Neuronal stem cell (in vitro differentiated cells): ENCODE results near the gene OR4S1. TPM values are rescaled to one million over a fixed set of nuclear protein-coding genes. Genes with fewer than 3 reads are reported as not detected.

Experiments used
- DNase-seq: peaks from one replicate; pipeline ENCODE4 v3.0.0-alpha.2; 2013; ENCODE audit warnings: low spot score
- H2AFZ ChIP-seq: one replicate; pipeline ENCODE4 v1.6.1; 2013; ENCODE audit warnings: mild to moderate bottlenecking, low read length, inconsistent platforms
- H2AK5ac ChIP-seq: 2 replicates; pipeline ENCODE4 v1.6.1; 2013; ENCODE audit warnings: low read depth, mild to moderate bottlenecking, inconsistent platforms, low read length, moderate library complexity, mixed read lengths
- H2BK120ac ChIP-seq: 2 replicates; pipeline ENCODE4 v1.6.1; 2013; ENCODE audit warnings: low read depth, mild to moderate bottlenecking, inconsistent platforms, low read length, moderate library complexity, mixed read lengths
- H2BK12ac ChIP-seq: one replicate; pipeline ENCODE4 v1.6.1; 2013; ENCODE audit warnings: low read length, inconsistent platforms
- H2BK15ac ChIP-seq: 2 replicates; pipeline ENCODE4 v1.6.1; 2013; ENCODE audit warnings: mild to moderate bottlenecking, low read length, inconsistent platforms, mixed read lengths
- H2BK5ac ChIP-seq: one replicate; pipeline ENCODE4 v1.6.1; 2013; ENCODE audit warnings: inconsistent platforms, mild to moderate bottlenecking, low read length, moderate library complexity
- H3K14ac ChIP-seq: one replicate; pipeline ENCODE4 v1.6.1; 2013; ENCODE audit warnings: low read length, inconsistent platforms
- H3K18ac ChIP-seq: 2 replicates; pipeline ENCODE4 v1.6.1; 2013; ENCODE audit warnings: low read length, inconsistent platforms
- H3K23ac ChIP-seq: 2 replicates; pipeline ENCODE4 v1.6.1; 2013; ENCODE audit warnings: low read depth, mild to moderate bottlenecking, mixed read lengths, low read length, inconsistent platforms; ENCODE audit not compliant: poor library complexity
- H3K27ac ChIP-seq: replicated peaks from 3 replicates; pipeline ENCODE4 v1.5.1; 2013; ENCODE audit warnings: low read length, inconsistent platforms
- H3K27me3 ChIP-seq, 3 experiments: 2 replicates each; pipeline ENCODE4 v1.6.1; 2013; ENCODE audit warnings: low read length in 3 of 3, mild to moderate bottlenecking in 2 of 3, inconsistent platforms in 1 of 3, low read depth in 1 of 3, mixed read lengths in 1 of 3, moderate library complexity in 1 of 3; ENCODE audit not compliant: control insufficient read depth in 3 of 3, insufficient read depth in 3 of 3
- H3K36me3 ChIP-seq, 2 donors: replicated peaks in 1 of 2; 2 replicates each; pipeline ENCODE4 v1.6.1; 2013; ENCODE audit warnings: low read length in 2 of 2; ENCODE audit not compliant: control insufficient read depth in 2 of 2, insufficient read depth in 2 of 2
- H3K4ac ChIP-seq: 2 replicates; pipeline ENCODE4 v1.6.1; 2013; ENCODE audit warnings: inconsistent platforms, mild to moderate bottlenecking, low read length, moderate library complexity
- H3K4me1 ChIP-seq, 2 donors: 1 replicate in 1 of 2; 2 replicates in 1 of 2; pipeline ENCODE4 v1.6.1; 2013; ENCODE audit warnings: low read length in 2 of 2, low read depth in 1 of 2; ENCODE audit not compliant: control insufficient read depth in 2 of 2, insufficient read depth in 1 of 2
- H3K4me2 ChIP-seq: one replicate; pipeline ENCODE4 v1.6.1; 2013; ENCODE audit warnings: mild to moderate bottlenecking, low read length, inconsistent platforms; ENCODE audit not compliant: insufficient read depth, poor library complexity, severe bottlenecking
- H3K4me3 ChIP-seq, 2 donors: 2 replicates each; pipeline ENCODE4 v1.5.1; 2013; ENCODE audit warnings: low read length in 2 of 2, mild to moderate bottlenecking in 2 of 2, inconsistent platforms in 1 of 2, moderate library complexity in 1 of 2
- H3K79me1 ChIP-seq: one replicate; pipeline ENCODE4 v1.6.1; 2013; ENCODE audit warnings: low read depth, mild to moderate bottlenecking, inconsistent platforms, low read length, moderate library complexity
- H3K9ac ChIP-seq: one replicate; pipeline ENCODE4 v1.6.1; 2013; ENCODE audit warnings: mild to moderate bottlenecking, low read depth, low read length, inconsistent platforms; ENCODE audit not compliant: poor library complexity
- H3K9me3 ChIP-seq, 2 donors: replicated peaks in 1 of 2; 2 replicates each; pipeline versions ENCODE3 to v1.6.1; 2013; ENCODE audit warnings: low read length in 2 of 2, mild to moderate bottlenecking in 2 of 2, inconsistent platforms in 1 of 2, low read depth in 1 of 2, mixed read lengths in 1 of 2, moderate library complexity in 1 of 2; ENCODE audit not compliant: control insufficient read depth in 2 of 2, insufficient read depth in 1 of 2
- H4K8ac ChIP-seq: one replicate; pipeline ENCODE4 v1.6.1; 2013; ENCODE audit warnings: low read depth, mild to moderate bottlenecking, inconsistent platforms, low read length, moderate library complexity
- H4K91ac ChIP-seq: one replicate; pipeline ENCODE4 v1.6.1; 2013; ENCODE audit warnings: low read length, low read depth, mild to moderate bottlenecking, inconsistent platforms; ENCODE audit not compliant: poor library complexity
- WGBS, 2 donors: extraction: QIAGEN DNeasy Blood & Tissue Kit; methylation state at CpG; one replicate each; pipeline ENCODE4 v1.1.7; 2013; ENCODE audit warnings: missing lambda C conversion rate in 2 of 2, mixed read lengths in 1 of 2; ENCODE audit not compliant: insufficient read length in 2 of 2, insufficient replicate concordance in 1 of 2; ENCODE audit errors: extremely low coverage in 2 of 2; 5-methylcytosine and 5-hydroxymethylcytosine counted together
- polyA plus RNA-seq, 2 experiments: library from polyadenylated mRNA; stranded (reverse); fragments of 200-250 nt; gene quantifications; one replicate each; pipeline ENCODE4 v1.2.3, GENCODE V29; 2013

The OR4S1 gene, protein sequence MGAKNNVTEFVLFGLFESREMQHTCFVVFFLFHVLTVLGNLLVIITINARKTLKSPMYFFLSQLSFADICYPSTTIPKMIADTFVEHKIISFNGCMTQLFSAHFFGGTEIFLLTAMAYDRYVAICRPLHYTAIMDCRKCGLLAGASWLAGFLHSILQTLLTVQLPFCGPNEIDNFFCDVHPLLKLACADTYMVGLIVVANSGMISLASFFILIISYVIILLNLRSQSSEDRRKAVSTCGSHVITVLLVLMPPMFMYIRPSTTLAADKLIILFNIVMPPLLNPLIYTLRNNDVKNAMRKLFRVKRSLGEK
- polyA plus RNA-seq (2013, experiment 1 of 2) = not detected
- not detected for polyA plus RNA-seq (2013, experiment 2 of 2)

DNA sequence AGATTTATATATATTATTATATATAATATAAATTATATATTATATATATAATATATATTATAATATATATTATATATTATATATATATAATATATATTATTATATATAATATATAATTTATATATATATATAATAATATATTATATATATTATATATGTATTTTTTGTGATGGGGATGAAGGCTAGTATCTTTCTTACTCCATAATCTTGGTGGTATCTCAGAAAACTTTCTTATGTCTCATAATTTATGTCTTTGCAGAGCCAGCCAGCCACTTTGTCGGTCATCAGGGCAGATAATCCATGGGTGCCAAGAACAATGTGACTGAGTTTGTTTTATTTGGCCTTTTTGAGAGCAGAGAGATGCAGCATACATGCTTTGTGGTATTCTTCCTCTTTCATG, at the start of gene OR4S1:
Gene OR4S1, plus strand, starts transcription at position 301 of the 400 bp plus-strand sequence. Its CDS starts 0 bp downstream, at position 301.
- H3K9me3 ChIP-seq = peaks cover 0 to 21% of the 10 kb centered on the region in 2 donors
- H3K36me3 ChIP-seq = peaks cover 0 to 1% of the 10 kb centered on the region in 2 donors
- no peak within 1 kb of the TSS for H2BK120ac ChIP-seq
- H3K27ac ChIP-seq = no peak within 1 kb of the TSS
- no peak within 1 kb of the TSS for H2AK5ac ChIP-seq
- H2BK15ac ChIP-seq = no peak within 1 kb of the TSS
- H3K4me3 ChIP-seq = peak within 1 kb of the TSS in 1 of 2 donors; percentile 33
- no peaks in the 10 kb centered on the region for H3K79me1 ChIP-seq
- no peaks in the 10 kb centered on the region for H3K4me1 ChIP-seq
- no peak within 1 kb of the TSS for H3K23ac ChIP-seq
- no peak within 1 kb of the TSS for H3K18ac ChIP-seq
- H3K9ac ChIP-seq = no peak within 1 kb of the TSS
- H4K8ac ChIP-seq = no peak within 1 kb of the TSS
- H4K91ac ChIP-seq = no peak within 1 kb of the TSS
- H2BK5ac ChIP-seq = no peak within 1 kb of the TSS
- no peak within 1 kb of the TSS for H3K4ac ChIP-seq
- no peak within 1 kb of the TSS for H2BK12ac ChIP-seq
- WGBS, 2 donors = no CpG with 5 or more reads among the region's 1 CpG
- H3K4me2 ChIP-seq = no peak within 1 kb of the TSS
- H2AFZ ChIP-seq = no peak within 1 kb of the TSS
- H3K14ac ChIP-seq = no peak within 1 kb of the TSS
- no peak for DNase-seq
- H3K27me3 ChIP-seq = peaks cover 0 to 2% (median 2%) of the 10 kb centered on the region in 3 experiments

DNA sequence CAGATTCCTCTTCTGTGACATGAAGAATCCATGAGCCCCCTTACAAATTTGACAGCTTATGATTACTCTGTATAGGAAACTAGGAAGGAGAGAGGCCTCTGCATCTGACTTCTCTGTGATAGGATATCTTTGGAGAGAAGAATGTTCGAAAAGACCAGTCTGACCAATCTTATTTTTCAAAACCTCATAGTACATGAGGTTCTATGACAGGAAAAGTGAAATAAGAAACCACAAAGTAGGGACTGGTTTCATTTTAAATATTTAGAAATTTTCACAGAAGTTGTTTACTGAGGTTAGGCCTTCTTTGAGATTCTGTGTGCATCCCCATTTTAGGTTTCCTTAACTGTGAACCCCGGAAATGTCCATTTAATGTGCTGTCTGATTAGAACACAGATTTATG, 44.4 kb upstream of the OR4S1 start:
- H3K23ac ChIP-seq = no peak overlapping the region
- WGBS, 2 donors = no CpG with 5 or more reads among the region's 2 CpGs
- no peak overlapping the region for H2BK12ac ChIP-seq
- no peak overlapping the region for H3K4me2 ChIP-seq
- H2BK120ac ChIP-seq = no peak overlapping the region
- H3K27me3 ChIP-seq = no peaks in the 10 kb centered on the region
- no peak for DNase-seq
- H3K14ac ChIP-seq = no peak overlapping the region
- H3K27ac ChIP-seq = no peak overlapping the region
- H3K9me3 ChIP-seq = peaks cover 0 to 13% of the 10 kb centered on the region in 2 donors
- no peak overlapping the region for H3K9ac ChIP-seq
- no peak overlapping the region for H2AK5ac ChIP-seq
- no peaks in the 10 kb centered on the region for H3K4me1 ChIP-seq
- no peak overlapping the region for H4K8ac ChIP-seq
- H3K18ac ChIP-seq = no peak overlapping the region
- no peak overlapping the region for H3K4me3 ChIP-seq
- H3K4ac ChIP-seq = no peak overlapping the region
- no peak overlapping the region for H2AFZ ChIP-seq
- no peak overlapping the region for H4K91ac ChIP-seq
- no peaks in the 10 kb centered on the region for H3K79me1 ChIP-seq
- H2BK5ac ChIP-seq = no peak overlapping the region
- no peaks in the 10 kb centered on the region for H3K36me3 ChIP-seq
- H2BK15ac ChIP-seq = no peak overlapping the region

DNA sequence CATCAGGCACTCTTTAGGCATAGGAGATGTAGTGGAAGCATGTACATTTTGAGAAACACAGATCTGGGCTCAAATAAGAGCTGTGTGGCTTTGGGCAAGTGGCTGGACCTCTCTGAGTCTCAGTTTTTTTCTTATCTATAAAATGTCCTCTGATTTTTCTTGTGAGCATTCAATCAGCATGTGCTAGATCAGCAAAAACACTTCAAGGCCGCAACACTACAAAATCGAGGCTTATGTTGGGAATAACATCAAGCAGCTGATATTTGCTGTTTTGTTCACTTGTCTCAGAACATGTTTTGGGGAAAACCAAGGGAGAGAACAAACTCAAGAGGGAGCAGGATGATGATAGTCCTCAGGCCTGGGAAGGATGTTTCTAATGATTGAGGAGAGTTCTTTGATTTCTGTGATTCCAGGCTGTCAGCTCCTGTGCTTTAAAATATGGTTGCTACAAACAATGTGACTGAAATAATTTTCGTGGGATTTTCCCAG, 42.6 kb upstream of the OR4S1 start, which contains the start of gene OR4X1:
Gene OR4X1, plus strand, starts transcription at position 439 of the 489 bp plus-strand sequence. Its CDS starts 0 bp downstream, at position 439.
- H3K27me3 ChIP-seq = no peaks in the 10 kb centered on the region
- H3K4me2 ChIP-seq = no peak within 1 kb of the TSS
- no peaks in the 10 kb centered on the region for H3K79me1 ChIP-seq
- peaks cover 0 to 9% of the 10 kb centered on the region in 2 donors for H3K9me3 ChIP-seq
- no peak within 1 kb of the TSS for H2AK5ac ChIP-seq
- H3K18ac ChIP-seq = no peak within 1 kb of the TSS
- H2BK120ac ChIP-seq = no peak within 1 kb of the TSS
- H2BK15ac ChIP-seq = no peak within 1 kb of the TSS
- no CpG with 5 or more reads among the region's 3 CpGs for WGBS, 2 donors
- H4K91ac ChIP-seq = no peak within 1 kb of the TSS
- no peak within 1 kb of the TSS for H3K4me3 ChIP-seq
- H3K14ac ChIP-seq = no peak within 1 kb of the TSS
- H3K27ac ChIP-seq = no peak within 1 kb of the TSS
- H3K9ac ChIP-seq = no peak within 1 kb of the TSS
- H3K36me3 ChIP-seq = no peaks in the 10 kb centered on the region
- no peak within 1 kb of the TSS for H2BK12ac ChIP-seq
- H3K4me1 ChIP-seq = no peaks in the 10 kb centered on the region
- H2BK5ac ChIP-seq = no peak within 1 kb of the TSS
- no peak within 1 kb of the TSS for H3K4ac ChIP-seq
- DNase-seq = no peak
- no peak within 1 kb of the TSS for H3K23ac ChIP-seq
- H2AFZ ChIP-seq = no peak within 1 kb of the TSS
- no peak within 1 kb of the TSS for H4K8ac ChIP-seq

DNA sequence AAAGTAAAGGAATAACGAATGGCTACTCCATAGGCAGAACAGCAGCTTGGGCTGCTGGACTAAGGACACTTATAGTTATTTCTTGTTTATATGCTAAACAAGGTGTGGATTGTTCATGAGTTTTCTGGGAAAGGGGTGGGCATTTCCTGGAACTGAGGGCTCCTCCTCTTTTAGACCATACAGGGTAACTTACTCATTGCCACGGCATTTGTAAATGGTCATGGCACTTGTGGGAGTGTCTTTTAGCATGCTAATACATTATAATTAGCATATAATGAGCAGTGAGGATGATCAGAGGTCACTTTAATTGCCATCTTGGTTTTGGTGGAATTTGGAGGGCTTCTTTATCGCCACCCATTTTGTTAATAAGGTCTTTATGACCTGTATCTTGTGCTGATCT, 35.4 kb upstream of the OR4S1 start:
- DNase-seq = no peak
- no peak overlapping the region for H4K91ac ChIP-seq
- no peak overlapping the region for H3K4me3 ChIP-seq
- H3K27ac ChIP-seq = no peak overlapping the region
- H3K36me3 ChIP-seq = no peaks in the 10 kb centered on the region
- H3K14ac ChIP-seq = no peak overlapping the region
- H4K8ac ChIP-seq = no peak overlapping the region
- WGBS, 2 donors = no CpG with 5 or more reads among the region's 3 CpGs
- no peak overlapping the region for H3K23ac ChIP-seq
- H2BK5ac ChIP-seq = no peak overlapping the region
- no peak overlapping the region for H3K9ac ChIP-seq
- H3K4ac ChIP-seq = no peak overlapping the region
- H2AK5ac ChIP-seq = no peak overlapping the region
- H2BK15ac ChIP-seq = no peak overlapping the region
- H2AFZ ChIP-seq = no peak overlapping the region
- peaks cover 0 to 6% of the 10 kb centered on the region in 2 donors for H3K9me3 ChIP-seq
- no peak overlapping the region for H2BK12ac ChIP-seq
- no peak overlapping the region for H2BK120ac ChIP-seq
- H3K18ac ChIP-seq = no peak overlapping the region
- no peak overlapping the region for H3K4me2 ChIP-seq
- H3K27me3 ChIP-seq = no peaks in the 10 kb centered on the region
- H3K79me1 ChIP-seq = no peaks in the 10 kb centered on the region
- no peaks in the 10 kb centered on the region for H3K4me1 ChIP-seq
